Naive thymus-derived CD4-positive, alpha-beta T cell (primary cell): ENCODE results near the gene SKIC8. TPM values are rescaled to one million over a fixed set of nuclear protein-coding genes. Genes with fewer than 3 reads are reported as not detected.
"Not testable (repeated sequence)": the region's sequence is repeated elsewhere in the genome, so short reads cannot be mapped to it uniquely, and the experiment has no call there.

Source experiments
- ATAC-seq: fragments of 150-1000 bp; cut with Tn5 transposase; 2 replicates; pipeline ENCODE4 v1.10.0; 2021; ENCODE audit warnings: mild to moderate bottlenecking, moderate library complexity
- CTCF ChIA-PET: fragments of 350-600 bp; sonication (Branson Sonifier 250); formaldehyde crosslinking; loops from one replicate; lab custom pipeline; 2021; ENCODE audit warnings: antibody characterized with exemption; lab: Charles Lee
- POLR2A ChIA-PET: fragments of 350-600 bp; sonication (Branson Sonifier 250); formaldehyde crosslinking; loops from one replicate; lab custom pipeline; 2021; ENCODE audit warnings: antibody characterized with exemption, inconsistent platforms; lab: Charles Lee
- DNase-seq, 9 donors: peaks; one replicate each; pipeline versions ENCODE4 v3.0.0 to v3.0.0-alpha.2; 2020 to 2022; ENCODE audit warnings: mixed read lengths in 1 of 9
- H3K27ac ChIP-seq: one replicate; pipeline ENCODE4 v1.7.0; 2013; ENCODE audit warnings: mild to moderate bottlenecking, low read depth, low read length, moderate library complexity
- H3K27me3 ChIP-seq, 2 donors: one replicate each; pipeline ENCODE4 v1.7.0; 2013; ENCODE audit warnings: low read length in 2 of 2, mild to moderate bottlenecking in 2 of 2, moderate library complexity in 2 of 2; ENCODE audit not compliant: control insufficient read depth in 2 of 2, insufficient read depth in 2 of 2
- H3K36me3 ChIP-seq, 3 experiments: 1 replicate in 2 of 3; 2 replicates in 1 of 3; pipeline ENCODE4 v1.7.0; 2013; ENCODE audit warnings: low read length in 3 of 3, mild to moderate bottlenecking in 3 of 3, moderate library complexity in 1 of 3; ENCODE audit not compliant: insufficient read depth in 3 of 3, control insufficient read depth in 2 of 3
- H3K4me1 ChIP-seq, 2 donors: one replicate each; pipeline ENCODE4 v1.7.0; 2013; ENCODE audit warnings: low read length in 2 of 2, mild to moderate bottlenecking in 2 of 2, moderate library complexity in 1 of 2; ENCODE audit not compliant: control insufficient read depth in 2 of 2, insufficient read depth in 2 of 2
- H3K4me3 ChIP-seq: 2 replicates; pipeline ENCODE4 v1.7.0; 2013; ENCODE audit warnings: mild to moderate bottlenecking, low read length
- H3K9me3 ChIP-seq, 3 experiments: 1 replicate in 2 of 3; 2 replicates in 1 of 3; pipeline ENCODE4 v1.7.0; 2013; ENCODE audit warnings: low read length in 3 of 3; ENCODE audit not compliant: control insufficient read depth in 2 of 3
- H3K27ac Mint-ChIP-seq, 9 donors: one replicate each; pipeline ENCODE4 v1.8.0; 2020 to 2022; ENCODE audit warnings: mixed read lengths in 9 of 9, mild to moderate bottlenecking in 8 of 9, moderate library complexity in 5 of 9, inconsistent platforms in 2 of 9
- H3K27me3 Mint-ChIP-seq, 5 donors: one replicate each; pipeline ENCODE4 v1.8.0; 2021 to 2022; ENCODE audit warnings: mixed read lengths in 5 of 5, mild to moderate bottlenecking in 1 of 5
- H3K36me3 Mint-ChIP-seq, 5 donors: one replicate each; pipeline ENCODE4 v1.8.0; 2020 to 2022; ENCODE audit warnings: mixed read lengths in 5 of 5, mild to moderate bottlenecking in 3 of 5, inconsistent platforms in 1 of 5
- H3K4me1 Mint-ChIP-seq, 7 donors: one replicate each; pipeline ENCODE4 v1.8.0; 2020 to 2022; ENCODE audit warnings: mixed read lengths in 7 of 7, mild to moderate bottlenecking in 3 of 7, inconsistent platforms in 1 of 7
- H3K4me3 Mint-ChIP-seq, 10 donors: one replicate each; pipeline ENCODE4 v1.8.0; 2020 to 2022; ENCODE audit warnings: mild to moderate bottlenecking in 10 of 10, mixed read lengths in 10 of 10, moderate library complexity in 6 of 10, inconsistent platforms in 2 of 10
- H3K9me3 Mint-ChIP-seq, 11 donors: one replicate each; pipeline ENCODE4 v1.8.0; 2020 to 2022; ENCODE audit warnings: mixed read lengths in 11 of 11, mild to moderate bottlenecking in 4 of 11, inconsistent platforms in 1 of 11, moderate library complexity in 1 of 11
- intact Hi-C, 2 donors: fragments of 100-400 bp; cut with micrococcal nuclease; formaldehyde crosslinking; loops; one replicate each; pipeline ENCODE4 v1.15.1; 2023
- polyA plus RNA-seq, 2 donors: library from polyadenylated mRNA; unstranded; fragments of 300-500 nt; fragmentation: Illumina TruSeq; gene quantifications; one replicate each; pipeline ENCODE4 v1.2.3, GENCODE V29; 2021
- total RNA-seq, 6 experiments: library from RNA in 5 of 6; stranded (reverse) in 5 of 6; gene quantifications; 1 replicate in 5 of 6; 2 replicates in 1 of 6; pipeline ENCODE4 v1.2.3 and lab custom pipeline; 2021 to 2026

SKIC8 gene
- total and polyA plus RNA-seq, 7 experiments from 2014 or later, result 26.7 to 95.8 (median 45.4) TPM

DNA sequence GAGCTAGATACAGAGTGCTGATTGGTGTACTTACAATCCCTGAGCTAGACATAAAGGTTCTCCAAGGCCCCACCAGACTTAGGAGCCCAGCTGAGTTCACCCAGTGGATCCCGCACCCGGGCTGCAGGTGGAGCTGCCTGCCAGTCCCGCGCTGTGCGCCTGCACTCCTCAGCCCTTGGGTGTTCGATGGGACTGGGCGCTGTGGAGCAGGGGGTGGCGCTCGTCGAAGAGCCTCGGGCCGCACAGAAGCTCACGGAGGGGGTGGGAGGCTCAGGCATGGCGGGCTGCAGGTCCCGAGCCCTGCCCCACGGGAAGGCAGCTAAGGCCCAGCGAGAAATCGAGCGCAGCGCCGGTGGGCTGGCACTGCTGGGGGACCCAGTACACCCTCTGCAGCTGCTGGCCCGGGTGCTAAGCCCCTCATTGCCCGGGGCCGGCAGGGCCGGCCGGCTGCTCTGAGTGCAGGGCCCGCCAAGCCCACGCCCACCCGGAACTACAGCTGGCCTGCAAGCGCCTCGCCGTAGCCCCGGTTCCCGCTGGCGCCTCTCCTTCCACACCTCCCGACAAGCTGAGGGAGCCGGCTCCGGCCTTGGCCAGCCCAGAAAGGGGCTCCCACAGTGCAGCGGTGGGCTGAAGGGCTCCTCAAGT is 53.3 kb downstream of the SKIC8 start:
- H3K9me3 Mint-ChIP-seq, H3K27ac ChIP-seq, H3K27me3 ChIP-seq, intact Hi-C loops, H3K36me3 ChIP-seq, POLR2A ChIA-PET, H3K4me3 Mint-ChIP-seq, DNase-seq, H3K4me1 ChIP-seq, H3K4me3 ChIP-seq, H3K4me1 Mint-ChIP-seq, H3K27ac Mint-ChIP-seq, H3K36me3 Mint-ChIP-seq, H3K27me3 Mint-ChIP-seq, H3K9me3 ChIP-seq, ATAC-seq: not testable (repeated sequence)
- CTCF ChIA-PET, result interaction anchor here (0.6 kb wide), 1 partner anchor 389 kb away, joined by 3 read pairs; no protein-coding TSS in a partner anchor

- H3K4me1 Mint-ChIP-seq, H3K9me3 ChIP-seq, H3K27ac Mint-ChIP-seq, POLR2A ChIA-PET, H3K4me1 ChIP-seq, H3K4me3 ChIP-seq, H3K27me3 ChIP-seq, intact Hi-C loops, H3K27ac ChIP-seq, H3K9me3 Mint-ChIP-seq, H3K27me3 Mint-ChIP-seq, H3K36me3 Mint-ChIP-seq, DNase-seq, H3K4me3 Mint-ChIP-seq, ATAC-seq, H3K36me3 ChIP-seq: not testable (repeated sequence)
- CTCF ChIA-PET, result interaction anchor here (0.6 to 1.4 kb wide), 2 partner anchors 20 to 389 kb away, joined by 3 read pairs; no protein-coding TSS in a partner anchor
Measured at GRCh38 chr15:78245392-78245791, 54.0 kb downstream of the SKIC8 start.

- intact Hi-C loops, result loop anchor here in 1 of 2 donors (5.0 kb wide), 1 partner anchor 113 kb away; the partner anchor contains the start of gene CIB2
- Histone ChIP-seq H3K4me3 (no peak overlapping the region), H3K27me3 (no peaks in the 10 kb centered on the region), H3K27ac (no peak overlapping the region), H3K9me3 (no peaks in the 10 kb centered on the region), H3K36me3 (no peaks in the 10 kb centered on the region), H3K4me1 (no peaks in the 10 kb centered on the region)
- Mint-ChIP-seq H3K9me3 (peaks cover 0 to 1% (median 0%) of the 10 kb centered on the region in 11 donors), H3K27ac (no peak overlapping the region), H3K36me3 (no peaks in the 10 kb centered on the region), H3K4me3 (no peak overlapping the region), H3K27me3 (peaks cover 0 to 6% (median 0%) of the 10 kb centered on the region in 5 donors), H3K4me1 (peaks cover 0 to 4% (median 0%) of the 10 kb centered on the region in 7 donors)
- POLR2A ChIA-PET, result interaction anchor here (0.8 kb wide), 1 partner anchor 47 kb away, joined by 3 read pairs; no protein-coding TSS in a partner anchor
- CTCF ChIA-PET, result interaction anchor here (1.4 kb wide), 1 partner anchor 21 kb away, joined by 3 read pairs; no protein-coding TSS in a partner anchor
- no peak for DNase-seq
- ATAC-seq, result no peak
Measured at GRCh38 chr15:78244893-78245292, 54.5 kb downstream of the SKIC8 start.

DNA sequence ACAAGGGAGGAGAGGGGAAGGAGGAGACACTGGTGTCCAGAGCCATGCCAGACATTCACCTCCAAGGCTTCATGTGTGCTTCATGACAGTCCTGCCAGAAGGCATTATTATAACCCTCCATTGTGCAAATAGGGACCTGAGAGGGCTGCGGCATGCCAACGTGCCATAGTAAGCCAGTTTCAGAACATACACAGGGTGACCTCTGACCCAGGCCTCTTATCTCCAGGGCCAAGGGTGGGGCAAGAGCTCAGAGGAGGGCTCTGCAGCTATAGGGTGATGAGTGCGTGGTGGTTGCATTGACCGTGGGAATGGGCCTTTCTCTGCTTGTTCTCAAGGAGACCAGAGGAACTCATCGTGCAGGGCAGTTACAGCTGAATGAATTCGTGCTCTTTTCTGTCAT is 55.3 kb downstream of the SKIC8 start:
- H3K27ac Mint-ChIP-seq, result no peak overlapping the region
- H3K4me1 ChIP-seq, result no peaks in the 10 kb centered on the region
- POLR2A ChIA-PET, result interaction anchor here (0.8 kb wide), 1 partner anchor 47 kb away, joined by 3 read pairs; no protein-coding TSS in a partner anchor

GRCh38 chr15:78243491-78243941 is 55.9 kb downstream of the SKIC8 start:
- intact Hi-C loops, result loop anchor here in 1 of 2 donors (5.0 kb wide), 1 partner anchor 111 kb away; the partner anchor contains the start of gene CIB2

More for the DNA sequence above, 55.3 kb downstream of the SKIC8 start:
- Histone ChIP-seq H3K9me3 (no peaks in the 10 kb centered on the region), H3K27me3 (no peaks in the 10 kb centered on the region), H3K27ac (no peak overlapping the region), H3K4me3 (no peak overlapping the region), H3K36me3 (no peaks in the 10 kb centered on the region)
- intact Hi-C loops, result loop anchor here in 1 of 2 donors (5.0 kb wide), 1 partner anchor 112 kb away; the partner anchor contains the start of gene CIB2
- peaks cover 0 to 6% (median 0%) of the 10 kb centered on the region in 5 donors for H3K27me3 Mint-ChIP-seq
- ATAC-seq, result no peak
- H3K9me3 Mint-ChIP-seq, result peaks cover 0 to 1% (median 0%) of the 10 kb centered on the region in 11 donors
- H3K36me3 Mint-ChIP-seq, result no peaks in the 10 kb centered on the region
- DNase-seq, result no peak
- no peak overlapping the region for H3K4me3 Mint-ChIP-seq
- H3K4me1 Mint-ChIP-seq, result peaks cover 0 to 4% (median 0%) of the 10 kb centered on the region in 7 donors
- CTCF ChIA-PET, result interaction anchor here (0.6 to 1.4 kb wide), 2 partner anchors 21 to 135 kb away, joined by 3 read pairs; no protein-coding TSS in a partner anchor

GRCh38 chr15:78243058-78243457 is 56.4 kb downstream of the SKIC8 start:
- Mint-ChIP-seq H3K36me3 (no peaks in the 10 kb centered on the region), H3K9me3 (peaks cover 0 to 1% (median 0%) of the 10 kb centered on the region in 11 donors), H3K4me3 (no peak overlapping the region), H3K4me1 (peaks cover 0 to 4% (median 0%) of the 10 kb centered on the region in 7 donors), H3K27me3 (peaks cover 0 to 6% (median 0%) of the 10 kb centered on the region in 5 donors), H3K27ac (no peak overlapping the region)
- no peaks in the 10 kb centered on the region for H3K4me1 ChIP-seq
- POLR2A ChIA-PET, result no interaction called here
- H3K27me3 ChIP-seq, result no peaks in the 10 kb centered on the region
- H3K4me3 ChIP-seq, result no peak overlapping the region
- DNase-seq (no peak), ATAC-seq (no peak)
- no peak overlapping the region for H3K27ac ChIP-seq
- H3K36me3 ChIP-seq, result no peaks in the 10 kb centered on the region
- intact Hi-C loops, result loop anchor here in 1 of 2 donors (5.0 kb wide), 1 partner anchor 111 kb away; the partner anchor contains the start of gene CIB2
- H3K9me3 ChIP-seq, result no peaks in the 10 kb centered on the region
- CTCF ChIA-PET, result interaction anchor here (0.8 to 5.2 kb wide), 4 partner anchors 48 to 333 kb away, joined by 4 to 51 read pairs (median 16); no protein-coding TSS in a partner anchor

More at GRCh38 chr15:78243491-78243941, 55.9 kb downstream of the SKIC8 start:
- no peak overlapping the region for H3K4me3 ChIP-seq
- no peaks in the 10 kb centered on the region for H3K4me1 ChIP-seq
- ChIA-PET POLR2A (no interaction called here), CTCF (interaction anchor here (5.2 kb wide), 1 partner anchor 131 kb away, joined by 51 read pairs; no protein-coding TSS in a partner anchor)
- H3K9me3 ChIP-seq, result no peaks in the 10 kb centered on the region
- H3K36me3 ChIP-seq, result no peaks in the 10 kb centered on the region
- H3K27me3 ChIP-seq, result no peaks in the 10 kb centered on the region
- no peak for DNase-seq
- no peak overlapping the region for H3K27ac ChIP-seq
- Mint-ChIP-seq H3K4me1 (peaks cover 0 to 4% (median 0%) of the 10 kb centered on the region in 7 donors), H3K4me3 (no peak overlapping the region), H3K36me3 (no peaks in the 10 kb centered on the region), H3K27me3 (peaks cover 0 to 6% (median 0%) of the 10 kb centered on the region in 5 donors), H3K9me3 (peaks cover 0 to 1% (median 0%) of the 10 kb centered on the region in 11 donors), H3K27ac (no peak overlapping the region)
- no peak for ATAC-seq
